Testis (tissue), 3 donors: ENCODE results near the gene METTL4. TPM values are rescaled to one million over a fixed set of nuclear protein-coding genes. Genes with fewer than 3 reads are reported as not detected.

Experiments used
- DNase-seq: peaks from one replicate; pipeline ENCODE4 v3.0.0-alpha.2; 2019
- H3K27ac ChIP-seq, 2 donors: fragments of 200-600 bp; sonication (generic); one replicate each; pipeline ENCODE4 v1.5.1; 2019
- H3K27me3 ChIP-seq: fragments of 200-600 bp; sonication (generic); one replicate; pipeline ENCODE4 v1.5.1; 2019
- H3K36me3 ChIP-seq: fragments of 200-600 bp; sonication (generic); one replicate; pipeline ENCODE4 v1.5.1; 2017; ENCODE audit warnings: low read depth; ENCODE audit errors: missing control alignments
- H3K4me1 ChIP-seq: fragments of 200-600 bp; sonication (generic); one replicate; pipeline ENCODE4 v1.5.1; 2019
- H3K4me3 ChIP-seq, 2 donors: fragments of 200-600 bp; sonication (generic); one replicate each; pipeline ENCODE4 v1.5.1; 2017 to 2019
- H3K9me3 ChIP-seq: fragments of 200-600 bp; sonication (generic); one replicate; pipeline ENCODE4 v1.5.1; 2017
- POLR2A ChIP-seq: fragments of 450-650 bp; IDR thresholded peaks from one replicate; pipeline ENCODE4 v1.6.1; 2017; ENCODE audit warnings: antibody characterized with exemption, mild to moderate bottlenecking, moderate library complexity
- WGBS, 2 donors: methylation state at CpG; one replicate each; pipeline ENCODE4 v1.1.5; 2018; 5-methylcytosine and 5-hydroxymethylcytosine counted together
- intact Hi-C: fragments of 100-400 bp; cut with DNase I; formaldehyde crosslinking; loops from one replicate; pipeline ENCODE4 v1.15.1; 2023; ENCODE audit warnings: low total_unique reads
- polyA plus RNA-seq: library from polyadenylated mRNA; stranded (reverse); fragments of 350-450 nt; fragmentation: Illumina TruSeq; extraction: RNeasy Lipid Tissue Mini Kit (QIAGEN cat#74804); gene quantifications from one replicate; pipeline ENCODE4 v1.2.3, GENCODE V29; 2014; ENCODE audit warnings: low read depth, low replicate concordance; ENCODE audit not compliant: insufficient read depth
- total RNA-seq, 2 donors: library from RNA; depleted of rRNA; stranded (reverse); fragments of >200 nt; gene quantifications; one replicate each; pipeline ENCODE4 v1.2.3, GENCODE V29; 2016
- TF ChIP-seq, protein P1 (sequence below), 3 experiments: fragments of 450-650 bp in 2 of 3; fragments of 200-600 bp in 1 of 3; sonication (generic) in 1 of 3; IDR thresholded peaks; one replicate each; pipeline ENCODE4 v1.5.1; 2016 to 2019; ENCODE audit warnings: antibody characterized with exemption in 3 of 3, mild to moderate bottlenecking in 2 of 3, moderate library complexity in 1 of 3

Gene METTL4
- total and polyA plus RNA-seq, 3 donors from 2014 or later, result 11.3 to 12.6 (median 12.4) TPM

DNA sequence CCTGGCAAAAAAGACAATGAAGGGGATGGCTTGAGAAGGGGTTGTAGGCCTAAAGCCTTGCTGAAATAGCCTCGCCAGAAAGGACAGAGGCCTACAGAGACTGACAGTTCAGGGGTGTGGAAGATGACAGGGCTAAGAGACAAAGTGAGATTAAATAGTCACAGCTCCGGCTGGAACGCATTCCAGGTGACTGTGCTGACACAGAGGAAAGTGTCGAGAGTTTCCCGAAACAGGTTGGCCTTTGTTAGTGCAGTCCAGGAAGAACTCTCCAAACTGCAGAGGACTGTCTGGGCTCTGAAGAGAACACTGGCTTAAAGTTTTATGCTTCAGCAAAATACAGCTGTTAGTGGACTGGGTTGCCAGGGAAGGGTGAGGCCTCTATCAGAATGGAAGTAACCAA is 52.8 kb downstream of the METTL4 start:
- WGBS, 2 donors, result 64 to 71% methylated on average over 5 of the region's 5 CpGs
- no peak for DNase-seq
- no peak for TF ChIP-seq POLR2A
- TF ChIP-seq, protein P1, sequence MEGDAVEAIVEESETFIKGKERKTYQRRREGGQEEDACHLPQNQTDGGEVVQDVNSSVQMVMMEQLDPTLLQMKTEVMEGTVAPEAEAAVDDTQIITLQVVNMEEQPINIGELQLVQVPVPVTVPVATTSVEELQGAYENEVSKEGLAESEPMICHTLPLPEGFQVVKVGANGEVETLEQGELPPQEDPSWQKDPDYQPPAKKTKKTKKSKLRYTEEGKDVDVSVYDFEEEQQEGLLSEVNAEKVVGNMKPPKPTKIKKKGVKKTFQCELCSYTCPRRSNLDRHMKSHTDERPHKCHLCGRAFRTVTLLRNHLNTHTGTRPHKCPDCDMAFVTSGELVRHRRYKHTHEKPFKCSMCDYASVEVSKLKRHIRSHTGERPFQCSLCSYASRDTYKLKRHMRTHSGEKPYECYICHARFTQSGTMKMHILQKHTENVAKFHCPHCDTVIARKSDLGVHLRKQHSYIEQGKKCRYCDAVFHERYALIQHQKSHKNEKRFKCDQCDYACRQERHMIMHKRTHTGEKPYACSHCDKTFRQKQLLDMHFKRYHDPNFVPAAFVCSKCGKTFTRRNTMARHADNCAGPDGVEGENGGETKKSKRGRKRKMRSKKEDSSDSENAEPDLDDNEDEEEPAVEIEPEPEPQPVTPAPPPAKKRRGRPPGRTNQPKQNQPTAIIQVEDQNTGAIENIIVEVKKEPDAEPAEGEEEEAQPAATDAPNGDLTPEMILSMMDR (IDR thresholded peaks at IDR 0.05), result no peak

DNA sequence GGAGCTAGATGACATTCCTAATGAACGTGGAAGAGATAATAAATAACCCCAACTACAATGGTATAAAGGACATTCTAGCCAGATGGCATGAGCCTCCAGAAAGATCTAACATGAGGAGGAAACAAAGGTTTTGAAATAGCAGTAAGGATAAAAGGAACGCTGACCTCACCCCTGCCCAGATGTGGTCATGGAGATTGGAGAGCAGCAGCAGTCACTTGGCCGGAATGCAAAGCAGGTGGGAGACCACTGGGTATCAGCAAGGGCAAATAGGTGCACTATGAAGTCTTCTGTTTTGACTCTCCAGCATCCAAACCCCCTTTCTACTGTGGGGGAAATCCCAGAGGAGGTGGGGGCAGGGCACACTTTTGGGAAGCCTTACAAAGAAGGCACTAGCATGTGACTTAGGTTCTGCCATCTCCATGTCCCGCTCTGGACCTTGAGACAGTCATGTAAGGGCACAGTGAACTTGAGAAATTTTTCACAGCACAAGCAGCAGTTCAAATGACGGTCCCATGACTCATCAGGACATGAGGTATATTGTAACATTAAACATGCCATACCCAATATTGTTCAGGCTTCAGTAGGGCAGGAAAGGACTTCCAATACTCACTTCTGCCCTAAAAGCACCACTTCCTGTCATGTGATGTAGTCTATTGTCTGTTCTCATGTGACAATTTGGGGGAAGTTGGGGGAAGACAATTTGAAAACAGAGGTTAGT is 55.2 kb downstream of the METTL4 start:
- Histone ChIP-seq H3K4me1 (no peaks in the 10 kb centered on the region), H3K4me3 (no peak overlapping the region), H3K27me3 (no peaks in the 10 kb centered on the region), H3K27ac (no peak overlapping the region), H3K9me3 (no peaks in the 10 kb centered on the region), H3K36me3 (no peaks in the 10 kb centered on the region)
- 88 to 91% methylated on average over 5 of the region's 5 CpGs for WGBS, 2 donors
- TF ChIP-seq POLR2A, result no peak
- TF ChIP-seq, protein P1 (IDR thresholded peaks at IDR 0.05), result no peak
- intact Hi-C loops, result no loop called here
- DNase-seq, result no peak

More for the DNA sequence above, 52.8 kb downstream of the METTL4 start:
- no peaks in the 10 kb centered on the region for H3K27me3 ChIP-seq
- no peak overlapping the region for H3K4me3 ChIP-seq
- H3K4me1 ChIP-seq, result no peaks in the 10 kb centered on the region
- H3K9me3 ChIP-seq, result no peaks in the 10 kb centered on the region
- H3K36me3 ChIP-seq, result no peaks in the 10 kb centered on the region
- no peak overlapping the region for H3K27ac ChIP-seq
- intact Hi-C loops, result no loop called here

DNA sequence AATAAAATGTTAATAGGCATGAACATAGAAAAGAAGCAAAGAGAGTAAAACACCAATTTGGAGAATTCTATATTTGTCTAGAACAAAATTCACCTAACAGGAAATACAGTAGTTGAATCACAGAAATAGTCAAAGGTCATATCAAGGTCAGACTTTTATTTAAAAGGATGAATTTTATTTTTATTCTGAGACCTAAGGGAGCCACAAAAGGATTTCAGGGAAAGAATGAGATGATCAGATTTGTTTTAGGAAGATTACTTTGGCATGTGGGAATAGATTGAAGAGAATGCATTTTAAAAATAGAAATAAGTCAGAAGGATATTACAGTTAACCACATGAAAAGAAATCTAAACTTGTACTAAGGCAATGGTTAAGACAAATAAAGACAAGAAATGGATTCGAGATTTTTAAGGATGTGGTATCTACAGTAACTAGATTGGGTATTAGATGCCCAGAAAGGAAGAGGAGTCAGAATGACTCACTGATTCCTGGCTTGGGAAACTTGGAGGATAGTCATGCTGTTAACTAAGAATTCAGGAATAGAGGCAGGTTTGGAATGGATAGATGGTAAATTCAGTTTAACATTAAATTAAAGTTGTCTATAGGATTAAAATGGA is 56.0 kb downstream of the METTL4 start:
- intact Hi-C loops, result no loop called here
- Histone ChIP-seq H3K4me1 (no peaks in the 10 kb centered on the region), H3K27ac (no peak overlapping the region), H3K4me3 (no peak overlapping the region), H3K36me3 (no peaks in the 10 kb centered on the region), H3K9me3 (no peaks in the 10 kb centered on the region), H3K27me3 (no peaks in the 10 kb centered on the region)
- TF ChIP-seq, protein P1 (IDR thresholded peaks at IDR 0.05), result no peak
- no peak for TF ChIP-seq POLR2A
- DNase-seq, result no peak
- 50 to 70% methylated on average over 1 of the region's 1 CpG for WGBS, 2 donors

DNA sequence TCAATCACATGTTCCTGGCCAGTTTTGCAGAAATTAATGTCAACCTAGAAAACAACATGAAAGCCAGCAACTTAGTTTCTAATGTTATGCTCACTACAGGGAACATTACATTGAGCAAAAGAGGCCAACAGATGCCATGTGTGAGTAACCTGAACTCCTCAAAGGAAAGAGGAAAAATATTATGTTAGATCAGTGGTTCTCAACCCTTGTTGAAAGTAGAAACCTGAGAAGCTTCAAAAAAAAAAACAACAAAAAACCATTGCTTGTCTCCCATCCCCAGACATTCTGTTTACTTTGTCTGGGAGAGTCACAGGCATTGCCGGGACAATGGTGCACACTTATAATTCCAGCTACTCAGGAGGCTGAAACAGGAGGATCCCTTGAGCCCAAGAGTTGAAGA is 57.7 kb downstream of the METTL4 start:
- Histone ChIP-seq H3K4me3 (no peak overlapping the region), H3K4me1 (no peaks in the 10 kb centered on the region), H3K27me3 (no peaks in the 10 kb centered on the region), H3K27ac (no peak overlapping the region), H3K36me3 (no peaks in the 10 kb centered on the region), H3K9me3 (no peaks in the 10 kb centered on the region)
- WGBS, 2 donors, result 74 to 85% methylated on average over 1 of the region's 1 CpG
- DNase-seq, result no peak
- no peak for TF ChIP-seq POLR2A
- TF ChIP-seq, protein P1 (IDR thresholded peaks at IDR 0.05), result no peak
- intact Hi-C loops, result no loop called here
